Thyroid gland (tissue), 4 donors: ENCODE results near the gene CCDC82. TPM values are rescaled to one million over a fixed set of nuclear protein-coding genes. Genes with fewer than 3 reads are reported as not detected.
A peak's percentile ranks its signal among the peaks of the same experiment; 100 is the strongest.

Experiments
- DNase-seq, 2 donors: peaks; one replicate each; pipeline ENCODE4 v3.0.0-alpha.2; 2019
- H3K27ac ChIP-seq, 3 donors: fragments of 200-600 bp; sonication (generic); 1 replicate in 2 of 3; 2 replicates in 1 of 3; pipeline ENCODE4 v1.5.1; 2016 to 2019; ENCODE audit warnings: mild to moderate bottlenecking in 1 of 3, moderate library complexity in 1 of 3
- H3K27me3 ChIP-seq: fragments of 200-600 bp; sonication (generic); one replicate; pipeline ENCODE4 v1.5.1; 2019
- H3K36me3 ChIP-seq, 2 donors: fragments of 200-600 bp; sonication (generic); one replicate each; pipeline ENCODE4 v1.5.1; 2016 to 2019
- H3K4me1 ChIP-seq, 2 donors: fragments of 200-600 bp; sonication (generic); one replicate each; pipeline ENCODE4 v1.5.1; 2017 to 2019
- H3K4me3 ChIP-seq, 3 donors: fragments of 200-600 bp; sonication (generic); replicated peaks in 1 of 3; 1 replicate in 2 of 3; 2 replicates in 1 of 3; pipeline ENCODE4 v1.5.1; 2016; ENCODE audit warnings: mild to moderate bottlenecking in 1 of 3
- H3K9me3 ChIP-seq: fragments of 200-600 bp; sonication (generic); one replicate; pipeline ENCODE4 v1.5.1; 2017
- POLR2A ChIP-seq, 2 donors: fragments of 450-650 bp; IDR thresholded peaks; one replicate each; pipeline ENCODE4 v1.6.1; 2017; ENCODE audit warnings: antibody characterized with exemption in 2 of 2, mild to moderate bottlenecking in 2 of 2, moderate library complexity in 1 of 2
- WGBS, 2 donors: methylation state at CpG; one replicate each; pipeline ENCODE4 v1.1.5; 2017; 5-methylcytosine and 5-hydroxymethylcytosine counted together
- intact Hi-C: fragments of 100-400 bp; cut with DNase I; formaldehyde crosslinking; loops from one replicate; pipeline ENCODE4 v1.15.1; 2023
- total RNA-seq, 4 donors: library from RNA; depleted of rRNA; stranded (reverse); fragments of >200 nt; gene quantifications; one replicate each; pipeline ENCODE4 v1.2.3, GENCODE V29; 2016
- TF ChIP-seq, protein P1 (sequence below), 6 experiments: fragments of 200-600 bp in 3 of 6; fragments of 450-650 bp in 3 of 6; sonication (generic) in 3 of 6; IDR thresholded peaks; one replicate each; pipeline ENCODE4 v1.5.1; 2016 to 2019; ENCODE audit warnings: antibody characterized with exemption in 6 of 6, mild to moderate bottlenecking in 2 of 6, inconsistent platforms in 1 of 6, moderate library complexity in 1 of 6

CCDC82 gene
- total RNA-seq, 4 donors from 2014 or later: 24.8 to 44.9 (median 28.8) TPM

- DNase-seq: no peak
- no peak for TF ChIP-seq POLR2A (IDR thresholded peaks at IDR 0.05)
- TF ChIP-seq, protein P1, sequence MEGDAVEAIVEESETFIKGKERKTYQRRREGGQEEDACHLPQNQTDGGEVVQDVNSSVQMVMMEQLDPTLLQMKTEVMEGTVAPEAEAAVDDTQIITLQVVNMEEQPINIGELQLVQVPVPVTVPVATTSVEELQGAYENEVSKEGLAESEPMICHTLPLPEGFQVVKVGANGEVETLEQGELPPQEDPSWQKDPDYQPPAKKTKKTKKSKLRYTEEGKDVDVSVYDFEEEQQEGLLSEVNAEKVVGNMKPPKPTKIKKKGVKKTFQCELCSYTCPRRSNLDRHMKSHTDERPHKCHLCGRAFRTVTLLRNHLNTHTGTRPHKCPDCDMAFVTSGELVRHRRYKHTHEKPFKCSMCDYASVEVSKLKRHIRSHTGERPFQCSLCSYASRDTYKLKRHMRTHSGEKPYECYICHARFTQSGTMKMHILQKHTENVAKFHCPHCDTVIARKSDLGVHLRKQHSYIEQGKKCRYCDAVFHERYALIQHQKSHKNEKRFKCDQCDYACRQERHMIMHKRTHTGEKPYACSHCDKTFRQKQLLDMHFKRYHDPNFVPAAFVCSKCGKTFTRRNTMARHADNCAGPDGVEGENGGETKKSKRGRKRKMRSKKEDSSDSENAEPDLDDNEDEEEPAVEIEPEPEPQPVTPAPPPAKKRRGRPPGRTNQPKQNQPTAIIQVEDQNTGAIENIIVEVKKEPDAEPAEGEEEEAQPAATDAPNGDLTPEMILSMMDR (IDR thresholded peaks at IDR 0.05): no peak
- H3K36me3 ChIP-seq: no peaks in the 10 kb centered on the region
- intact Hi-C loops: loop anchor here (5.0 to 10.0 kb wide), 2 partner anchors 283 to 346 kb away; no protein-coding TSS in a partner anchor
- WGBS, 2 donors: 57 to 65% methylated on average over 4 of the region's 4 CpGs
- H3K27me3 ChIP-seq: no peaks in the 10 kb centered on the region
- peak overlapping the region in 1 of 3 donors; percentile 52 for H3K4me3 ChIP-seq
- no peaks in the 10 kb centered on the region for H3K9me3 ChIP-seq
- H3K27ac ChIP-seq: peak overlapping the region; percentile 83 to 90 (median 86)
- peaks cover 31 to 46% of the 10 kb centered on the region in 2 donors for H3K4me1 ChIP-seq
Observed at GRCh38 chr11:96340555-96340885, 49.2 kb downstream of the CCDC82 start.

DNA sequence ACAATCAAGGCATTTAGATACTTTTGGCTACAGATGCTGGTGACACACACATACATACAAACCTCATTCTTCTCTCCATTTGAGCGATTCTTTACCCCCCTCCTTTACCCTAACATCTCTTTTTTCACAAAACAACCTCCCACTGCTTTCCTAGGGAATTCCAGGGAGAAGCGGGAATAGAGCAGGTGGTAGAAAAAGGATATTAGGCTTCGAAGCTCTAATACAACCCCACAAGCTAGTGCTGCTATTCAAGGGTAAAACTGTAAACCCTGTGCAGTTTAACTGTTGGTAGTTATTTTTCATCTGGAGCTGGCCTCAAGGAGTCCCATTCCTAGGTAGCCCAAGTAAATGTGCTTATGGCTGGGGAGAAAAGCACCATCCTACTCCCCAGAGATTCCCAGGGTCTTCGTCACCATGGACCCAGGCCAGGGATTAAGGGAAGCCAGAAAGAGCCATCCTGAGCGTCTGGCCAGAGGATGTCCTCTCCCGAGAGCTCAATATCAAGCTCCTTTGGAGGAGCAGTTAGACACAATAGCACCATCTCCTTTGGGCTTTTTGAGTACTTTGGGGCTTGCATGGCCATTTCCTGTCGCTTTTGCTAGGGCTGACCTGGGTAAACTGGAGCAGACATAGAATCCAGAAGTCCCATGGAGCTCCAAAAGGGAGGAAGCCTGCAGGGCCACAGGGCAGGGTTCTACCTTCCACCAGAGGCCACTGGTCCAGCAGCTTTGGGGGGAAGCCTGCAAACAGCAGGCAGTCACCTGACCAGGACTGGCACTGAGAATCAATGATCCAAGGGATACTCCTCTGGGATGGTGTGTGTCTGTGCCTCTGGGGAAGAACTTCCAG lies 49.8 kb downstream of the CCDC82 start:
- H3K36me3 ChIP-seq: no peaks in the 10 kb centered on the region
- peak in 1 of 2 donors; percentile 23 for DNase-seq
- H3K9me3 ChIP-seq: no peaks in the 10 kb centered on the region
- H3K27ac ChIP-seq: peak overlapping the region; percentile 83 to 90 (median 86)
- intact Hi-C loops: loop anchor here (5.0 to 10.0 kb wide), 2 partner anchors 283 to 345 kb away; no protein-coding TSS in a partner anchor
- H3K4me3 ChIP-seq: peak overlapping the region in 1 of 3 donors; percentile 17
- no peak for TF ChIP-seq POLR2A (IDR thresholded peaks at IDR 0.05)
- peaks cover 31 to 46% of the 10 kb centered on the region in 2 donors for H3K4me1 ChIP-seq
- H3K27me3 ChIP-seq: no peaks in the 10 kb centered on the region
- 66 to 73% methylated on average over 6 to 7 of the region's 7 CpGs for WGBS, 2 donors

DNA sequence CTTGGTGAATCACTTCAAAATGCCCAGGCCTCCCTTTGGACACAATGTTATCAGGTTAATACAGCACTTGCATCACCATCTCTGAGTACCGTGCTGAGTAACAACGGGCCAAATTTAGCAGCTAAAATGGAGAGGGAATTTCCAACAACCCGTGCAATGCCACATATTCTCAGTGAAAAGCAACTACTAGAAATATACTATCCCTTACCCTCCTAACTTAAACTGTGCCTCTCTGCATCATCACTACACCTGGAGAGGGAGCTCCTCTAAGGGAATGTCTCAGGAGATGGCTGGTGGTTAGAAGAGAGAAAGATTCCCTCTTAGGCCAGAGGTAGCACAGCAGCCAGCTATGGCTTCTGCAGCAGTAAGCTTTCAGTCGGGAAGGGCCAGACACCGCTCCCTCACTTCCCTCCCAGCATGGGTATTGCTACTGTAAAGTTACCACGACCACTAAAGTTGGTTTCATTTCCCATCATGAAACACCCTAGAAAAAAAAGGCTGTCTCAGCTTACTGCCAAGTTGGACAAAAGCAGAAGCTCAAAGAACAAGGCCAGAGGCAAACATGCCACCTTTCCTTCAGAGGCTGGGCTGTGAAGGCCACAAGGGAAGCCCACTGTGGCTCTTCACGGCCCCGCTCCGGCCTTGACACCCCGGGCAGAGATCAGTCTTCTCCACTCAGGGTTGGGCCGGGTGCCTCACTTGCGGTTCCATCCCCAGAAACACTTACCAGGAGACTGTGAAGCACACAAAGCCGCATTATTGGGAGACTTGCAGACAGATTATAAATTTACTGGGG lies 50.6 kb downstream of the CCDC82 start:
- no peaks in the 10 kb centered on the region for H3K27me3 ChIP-seq
- intact Hi-C loops: no loop called here
- H3K4me3 ChIP-seq: peak overlapping the region in 1 of 3 donors; percentile 16
- TF ChIP-seq POLR2A (IDR thresholded peaks at IDR 0.05): no peak
- TF ChIP-seq, protein P1 (IDR thresholded peaks at IDR 0.05): no peak
- DNase-seq: peak in 1 of 2 donors; percentile 12
- peaks cover 31 to 46% of the 10 kb centered on the region in 2 donors for H3K4me1 ChIP-seq
- no peaks in the 10 kb centered on the region for H3K36me3 ChIP-seq
- no peaks in the 10 kb centered on the region for H3K9me3 ChIP-seq
- 59 to 66% methylated on average over 13 of the region's 13 CpGs for WGBS, 2 donors
- H3K27ac ChIP-seq: peak overlapping the region; percentile 83 to 90 (median 86)

- no peak overlapping the region for H3K4me3 ChIP-seq
- DNase-seq: no peak
- intact Hi-C loops: no loop called here
Observed at GRCh38 chr11:96337541-96338431, 51.9 kb downstream of the CCDC82 start.

DNA sequence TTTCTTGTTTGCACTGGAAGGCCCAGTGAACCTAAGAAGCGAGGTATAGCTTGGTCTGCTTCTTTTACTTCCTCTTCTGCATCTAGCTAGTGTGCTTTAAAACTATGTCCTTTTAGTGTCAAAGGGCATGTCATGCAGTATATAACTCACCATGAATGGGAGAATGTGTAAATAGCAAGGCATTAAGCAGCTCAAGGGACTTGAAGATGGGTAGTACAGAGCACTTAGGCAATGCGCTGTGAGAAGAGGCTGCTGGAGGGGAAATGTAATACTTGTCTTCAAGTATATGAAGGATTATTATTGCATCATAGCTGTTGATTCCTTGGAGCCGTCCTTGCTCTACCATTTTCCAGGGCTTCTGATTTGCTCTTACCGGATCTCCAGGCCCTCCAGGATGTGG lies 54.3 kb downstream of the CCDC82 start:
- no peak overlapping the region for H3K27ac ChIP-seq
- no peak for DNase-seq
- WGBS, 2 donors: 90 to 91% methylated on average over 4 of the region's 4 CpGs

More at GRCh38 chr11:96337541-96338431, 51.9 kb downstream of the CCDC82 start:
- Histone ChIP-seq H3K4me1 (peaks cover 30 to 41% of the 10 kb centered on the region in 2 donors), H3K9me3 (no peaks in the 10 kb centered on the region), H3K27ac (no peak overlapping the region), H3K27me3 (no peaks in the 10 kb centered on the region), H3K36me3 (no peaks in the 10 kb centered on the region)
- TF ChIP-seq POLR2A (IDR thresholded peaks at IDR 0.05): no peak
- 75 to 87% methylated on average over 6 of the region's 6 CpGs for WGBS, 2 donors

More for the DNA sequence above, 54.3 kb downstream of the CCDC82 start:
- Histone ChIP-seq H3K9me3 (no peaks in the 10 kb centered on the region), H3K4me3 (no peak overlapping the region), H3K4me1 (peaks cover 27 to 38% of the 10 kb centered on the region in 2 donors), H3K27me3 (no peaks in the 10 kb centered on the region), H3K36me3 (no peaks in the 10 kb centered on the region)
- intact Hi-C loops: no loop called here
- no peak for TF ChIP-seq POLR2A (IDR thresholded peaks at IDR 0.05)
- TF ChIP-seq, protein P1 (IDR thresholded peaks at IDR 0.05): no peak
